HG03558 (cell line): ENCODE results near the gene AFF4.

Source experiments
- ATAC-seq: cut with Tn5 transposase; IDR thresholded peaks from one replicate; pipeline ENCODE4 v1.9.1; 2021; ENCODE audit warnings: moderate number of reproducible peaks; ENCODE audit not compliant: unreplicated experiment; ENCODE audit errors: extremely low read depth

AFF4 gene

GRCh38 chr5:132831095-132831860 lies 132.2 kb downstream of the AFF4 start:
- ATAC-seq = no peak

DNA sequence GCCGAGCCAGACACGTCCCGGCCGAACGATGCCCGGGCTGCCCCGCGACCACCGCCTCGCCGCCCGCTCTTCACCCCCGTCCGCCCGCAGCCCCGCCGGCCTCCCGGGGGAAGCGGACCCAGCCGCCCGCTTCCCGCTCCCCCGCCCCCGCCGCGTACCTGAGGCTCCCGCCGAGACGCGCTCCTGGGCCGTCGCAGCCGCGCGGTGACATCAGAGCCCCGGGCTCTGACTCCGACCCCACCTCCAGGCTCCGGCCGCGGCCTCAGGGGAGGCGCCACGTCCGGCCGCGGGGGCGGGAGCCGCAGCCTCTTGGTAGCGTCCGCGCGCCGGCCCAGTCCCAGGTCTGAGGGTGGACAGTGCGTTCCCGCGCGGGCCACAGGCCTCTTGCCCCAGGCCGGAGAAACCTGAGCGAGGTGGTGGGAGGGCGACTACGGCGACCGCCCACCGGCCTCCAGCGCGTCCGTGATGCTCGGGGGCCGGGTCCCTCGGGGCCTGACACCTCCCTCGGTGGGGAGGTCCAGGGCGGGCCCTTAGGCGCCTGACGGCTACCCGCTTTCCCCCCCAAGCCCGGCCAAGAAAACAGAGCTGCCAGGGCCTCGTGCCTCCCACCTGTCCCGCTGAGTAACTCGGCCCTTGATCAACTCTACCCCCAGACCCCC lies 132.9 kb downstream of the AFF4 start, which contains the start of gene SHROOM1:
TSS of gene SHROOM1 (minus strand) at position 212 of the 659 bp plus-strand sequence. CDS start 4,507 bp downstream, outside the sequence.
- no peak for ATAC-seq

GRCh38 chr5:132829742-132830435 lies 133.5 kb downstream of the AFF4 start:
- ATAC-seq = no peak

GRCh38 chr5:132828846-132829494 lies 134.5 kb downstream of the AFF4 start:
- ATAC-seq = no peak

- no peak for ATAC-seq
Observed at GRCh38 chr5:132827943-132828673, 135.3 kb downstream of the AFF4 start.

GRCh38 chr5:132826424-132827082 lies 136.9 kb downstream of the AFF4 start:
- ATAC-seq = no peak

DNA sequence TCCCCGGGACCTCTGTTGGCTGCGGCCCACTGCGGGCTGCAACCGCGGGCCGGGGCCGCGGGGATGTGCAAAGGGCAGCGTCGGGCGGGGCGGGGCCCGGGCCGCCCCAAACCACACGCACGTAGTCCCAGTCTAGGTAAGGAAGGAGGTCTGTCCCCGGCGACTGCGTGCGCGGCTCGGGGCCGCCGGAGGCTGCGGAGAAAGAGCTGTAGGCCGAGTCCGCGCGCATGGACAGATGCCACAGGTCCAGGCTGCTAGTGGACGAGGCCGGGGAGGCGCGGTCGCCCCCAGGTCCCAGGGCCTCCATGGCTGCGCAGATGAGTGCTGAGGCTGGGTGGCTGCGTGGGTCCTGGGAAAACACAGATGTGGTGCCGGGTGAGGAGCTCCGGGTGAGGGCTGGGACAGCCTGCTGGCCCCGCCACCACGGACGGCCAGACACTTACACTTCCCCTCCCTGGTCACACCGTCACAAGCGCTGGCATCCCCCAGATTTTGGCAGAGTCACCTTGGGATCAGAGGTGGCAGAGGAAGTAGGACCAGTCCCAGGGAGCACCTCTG lies 137.5 kb downstream of the AFF4 start:
- no peak for ATAC-seq
